A673 (cell line): ENCODE measurements around the gene KCNK2. TPM values are rescaled to one million over a fixed set of nuclear protein-coding genes. Genes with fewer than 3 reads are reported as not detected.

Experiments
- BruUV-seq: library from RNA; stranded (reverse); fragments of 400-500 nt; replicated peaks from 2 replicates; lab custom pipeline; 2021; lab: Mats Ljungman, UMichigan
- CTCF ChIA-PET: fragments of 300-600 bp; sonication (Branson Sonifier 250); formaldehyde crosslinking; loops from one replicate; lab custom pipeline; 2022; ENCODE audit warnings: antibody characterized with exemption; lab: Charles Lee
- POLR2A ChIA-PET: fragments of 300-600 bp; sonication (Branson Sonifier 250); formaldehyde crosslinking; loops from one replicate; lab custom pipeline; 2022; ENCODE audit warnings: antibody characterized with exemption; ENCODE audit not compliant: low non-redundant PET; lab: Charles Lee
- DNase-seq: peaks from one replicate; pipeline ENCODE4 v3.0.0-alpha.2; 2015; ENCODE audit warnings: low spot score
- H3K27ac ChIP-seq: fragments of 200-600 bp; sonication (generic); 2 replicates; pipeline ENCODE4 v1.5.1; 2016; ENCODE audit warnings: mixed run types, low read depth, mild to moderate bottlenecking, mixed read lengths, antibody characterized with exemption, low read length; ENCODE audit not compliant: poor library complexity, severe bottlenecking
- H3K27me3 ChIP-seq: fragments of 200-600 bp; sonication (generic); replicated peaks from 2 replicates; pipeline ENCODE4 v1.6.1; 2017; ENCODE audit warnings: mixed run types, low read depth, mild to moderate bottlenecking, mixed read lengths, antibody characterized with exemption, low read length; ENCODE audit not compliant: insufficient read depth, poor library complexity
- H3K36me3 ChIP-seq: fragments of 200-600 bp; sonication (generic); 2 replicates; pipeline ENCODE4 v1.6.1; 2016; ENCODE audit warnings: mixed run types, mild to moderate bottlenecking, mixed read lengths, antibody characterized with exemption, low read length; ENCODE audit not compliant: insufficient read depth, poor library complexity, severe bottlenecking
- H3K4me1 ChIP-seq: fragments of 200-600 bp; sonication (generic); 2 replicates; pipeline ENCODE4 v1.6.1; 2017; ENCODE audit warnings: mixed run types, mild to moderate bottlenecking, mixed read lengths, antibody characterized with exemption, low read length; ENCODE audit not compliant: insufficient read depth, poor library complexity, severe bottlenecking
- H3K4me3 ChIP-seq: fragments of 200-600 bp; sonication (generic); 2 replicates; pipeline ENCODE4 v1.5.1; 2016; ENCODE audit warnings: low read depth, mixed run types, mild to moderate bottlenecking, mixed read lengths, low read length; ENCODE audit not compliant: poor library complexity, severe bottlenecking
- H3K9me3 ChIP-seq: fragments of 200-600 bp; sonication (generic); 2 replicates; pipeline ENCODE4 v1.6.1; 2016; ENCODE audit warnings: mixed run types, low read depth, mild to moderate bottlenecking, mixed read lengths, antibody characterized with exemption, low read length; ENCODE audit not compliant: poor library complexity, severe bottlenecking
- EZH2 ChIP-seq: fragments of 200-600 bp; sonication (generic); IDR thresholded peaks from 2 replicates; pipeline ENCODE4 v1.6.1; 2017; ENCODE audit warnings: borderline replicate concordance, low read depth, mild to moderate bottlenecking, mixed read lengths, antibody characterized with exemption, low read length; ENCODE audit not compliant: poor library complexity, severe bottlenecking
- intact Hi-C: fragments of 100-400 bp; cut with micrococcal nuclease; formaldehyde crosslinking; loops from one replicate; pipeline ENCODE4 v1.10.0; 2022; ENCODE audit not compliant: unreplicated experiment
- total RNA-seq: library from RNA; stranded (reverse); gene quantifications from 2 replicates; pipeline ENCODE4 v1.2.3, GENCODE V29; 2021
- TF ChIP-seq, protein P1 (sequence below): fragments of 300-800, 200-600 bp; sonication (generic); conservative IDR thresholded peaks from 2 replicates; pipeline ENCODE4 v1.5.1; 2017; ENCODE audit warnings: low read depth, mild to moderate bottlenecking, antibody characterized with exemption, low read length, moderate library complexity, mixed read lengths

The KCNK2 gene
- total RNA-seq, 1 experiment from 2014 or later = not detected

DNA sequence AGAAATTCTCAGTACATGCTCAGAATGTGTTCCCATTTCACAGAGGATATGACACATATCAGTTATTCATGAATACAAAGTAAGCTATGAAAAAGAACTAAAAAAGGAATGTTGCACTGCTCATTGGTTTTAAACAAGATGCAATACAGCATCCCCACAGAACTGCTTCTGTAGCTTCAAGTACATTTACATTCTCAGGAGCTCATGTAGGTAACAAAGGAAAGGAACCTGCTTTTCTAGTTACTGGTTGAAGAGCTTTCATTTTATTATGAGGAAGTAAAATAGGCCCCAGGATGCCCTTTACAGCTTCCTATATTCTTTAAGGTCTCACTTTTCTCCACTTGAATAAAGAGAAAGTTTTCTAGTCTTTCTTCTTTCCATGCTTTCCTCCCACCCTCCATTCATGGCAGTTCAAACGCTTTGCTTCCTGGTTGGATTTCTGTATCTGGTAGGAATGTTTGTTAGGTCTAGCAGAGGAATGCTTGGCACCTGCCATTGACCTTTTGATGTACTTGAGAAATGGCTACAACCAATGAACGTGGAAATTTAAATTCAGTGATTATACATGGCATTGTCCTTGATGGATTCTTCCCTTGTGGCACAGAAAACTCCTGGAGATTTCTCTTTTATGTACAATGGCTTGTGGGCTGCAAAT lies 27.1 kb upstream of the KCNK2 start:
- POLR2A ChIA-PET = no interaction called here
- Histone ChIP-seq H3K9me3 (no peaks in the 10 kb centered on the region), H3K4me1 (no peaks in the 10 kb centered on the region), H3K27me3 (peaks cover 25% of the 10 kb centered on the region), H3K4me3 (no peak overlapping the region), H3K27ac (no peak overlapping the region), H3K36me3 (no peaks in the 10 kb centered on the region)
- DNase-seq = no peak
- no peak for TF ChIP-seq EZH2
- TF ChIP-seq, protein P1, sequence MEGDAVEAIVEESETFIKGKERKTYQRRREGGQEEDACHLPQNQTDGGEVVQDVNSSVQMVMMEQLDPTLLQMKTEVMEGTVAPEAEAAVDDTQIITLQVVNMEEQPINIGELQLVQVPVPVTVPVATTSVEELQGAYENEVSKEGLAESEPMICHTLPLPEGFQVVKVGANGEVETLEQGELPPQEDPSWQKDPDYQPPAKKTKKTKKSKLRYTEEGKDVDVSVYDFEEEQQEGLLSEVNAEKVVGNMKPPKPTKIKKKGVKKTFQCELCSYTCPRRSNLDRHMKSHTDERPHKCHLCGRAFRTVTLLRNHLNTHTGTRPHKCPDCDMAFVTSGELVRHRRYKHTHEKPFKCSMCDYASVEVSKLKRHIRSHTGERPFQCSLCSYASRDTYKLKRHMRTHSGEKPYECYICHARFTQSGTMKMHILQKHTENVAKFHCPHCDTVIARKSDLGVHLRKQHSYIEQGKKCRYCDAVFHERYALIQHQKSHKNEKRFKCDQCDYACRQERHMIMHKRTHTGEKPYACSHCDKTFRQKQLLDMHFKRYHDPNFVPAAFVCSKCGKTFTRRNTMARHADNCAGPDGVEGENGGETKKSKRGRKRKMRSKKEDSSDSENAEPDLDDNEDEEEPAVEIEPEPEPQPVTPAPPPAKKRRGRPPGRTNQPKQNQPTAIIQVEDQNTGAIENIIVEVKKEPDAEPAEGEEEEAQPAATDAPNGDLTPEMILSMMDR = no peak
- BruUV-seq = no TSS peak
- intact Hi-C loops = no loop called here
- CTCF ChIA-PET = no interaction called here

DNA sequence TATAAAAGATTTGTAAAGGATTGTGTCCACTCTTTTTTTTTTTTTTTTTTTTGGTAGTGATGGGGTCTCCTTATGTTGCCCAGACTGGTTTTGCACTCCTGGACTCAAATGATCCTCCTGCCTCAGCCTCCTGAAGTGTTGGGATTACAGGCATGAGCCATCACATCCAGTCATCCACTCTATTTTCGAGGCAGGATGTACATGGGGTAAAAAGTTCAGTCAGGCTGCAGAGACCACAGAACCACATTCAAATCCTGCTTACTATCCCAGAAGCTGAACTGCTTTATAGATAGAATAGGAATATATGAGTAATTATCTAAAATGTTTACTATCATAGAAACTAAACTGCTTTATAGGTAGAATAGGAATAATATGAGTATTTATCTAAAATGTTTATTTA lies 26.0 kb upstream of the KCNK2 start:
- H3K4me1 ChIP-seq = no peaks in the 10 kb centered on the region
- BruUV-seq = no TSS peak
- peaks cover 26% of the 10 kb centered on the region for H3K27me3 ChIP-seq
- intact Hi-C loops = no loop called here
- H3K4me3 ChIP-seq = no peak overlapping the region
- POLR2A ChIA-PET = no interaction called here
- no peaks in the 10 kb centered on the region for H3K9me3 ChIP-seq
- no peak for DNase-seq
- CTCF ChIA-PET = no interaction called here
- no peak overlapping the region for H3K27ac ChIP-seq
- TF ChIP-seq, protein P1 = no peak
- no peak for TF ChIP-seq EZH2
- no peaks in the 10 kb centered on the region for H3K36me3 ChIP-seq

DNA sequence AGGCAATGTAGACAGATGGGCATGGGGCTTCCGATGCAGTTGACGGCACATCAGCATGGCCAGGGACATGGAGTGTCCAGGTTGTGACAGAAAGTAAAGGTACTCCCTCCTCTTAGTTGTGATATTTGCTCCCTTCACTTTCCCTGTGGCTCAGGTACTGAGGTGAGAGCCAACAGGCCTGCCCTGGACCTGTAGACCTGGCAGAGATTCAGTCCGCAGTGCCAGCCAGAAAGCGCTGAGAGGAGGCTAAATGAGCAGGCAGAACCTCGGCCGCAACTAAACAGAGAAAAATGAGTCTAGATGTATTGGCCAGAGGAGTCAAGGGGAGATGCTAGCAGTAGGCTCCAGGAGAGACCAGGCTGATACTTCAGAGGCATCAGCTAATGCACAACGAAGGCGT lies 22.6 kb upstream of the KCNK2 start:
- no peaks in the 10 kb centered on the region for H3K36me3 ChIP-seq
- no TSS peak for BruUV-seq
- H3K9me3 ChIP-seq = no peaks in the 10 kb centered on the region
- intact Hi-C loops = no loop called here
- peaks cover 50% of the 10 kb centered on the region for H3K27me3 ChIP-seq
- no peak overlapping the region for H3K4me3 ChIP-seq
- TF ChIP-seq EZH2 = no peak
- no peak overlapping the region for H3K27ac ChIP-seq
- ChIA-PET CTCF (no interaction called here), POLR2A (no interaction called here)
- no peaks in the 10 kb centered on the region for H3K4me1 ChIP-seq
- DNase-seq = no peak

DNA sequence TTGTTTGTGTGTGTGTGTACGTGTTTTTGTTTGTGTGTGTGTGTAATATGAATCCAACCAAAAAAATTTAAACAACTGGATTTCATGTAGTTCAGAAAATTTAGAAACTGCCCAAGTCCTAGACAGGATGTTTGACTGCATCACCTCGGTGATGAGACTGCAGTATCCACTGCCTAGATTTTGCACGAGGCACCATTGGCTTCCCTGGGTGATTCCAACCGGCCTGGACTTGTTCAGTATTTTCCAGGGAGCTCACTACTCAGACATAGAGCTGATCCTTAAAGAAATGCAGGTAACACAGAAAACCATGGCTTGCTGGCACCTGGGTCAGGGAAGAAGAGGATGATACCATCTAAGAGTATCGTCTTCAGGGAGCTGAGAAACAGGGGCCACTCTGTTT lies 18.2 kb upstream of the KCNK2 start:
- intact Hi-C loops = no loop called here
- H3K4me1 ChIP-seq = no peaks in the 10 kb centered on the region
- ChIA-PET POLR2A (no interaction called here), CTCF (no interaction called here)
- BruUV-seq = no TSS peak
- DNase-seq = no peak
- H3K27ac ChIP-seq = no peak overlapping the region
- no peak overlapping the region for H3K4me3 ChIP-seq
- no peaks in the 10 kb centered on the region for H3K36me3 ChIP-seq
- TF ChIP-seq, protein P1 = no peak
- no peak for TF ChIP-seq EZH2
- H3K9me3 ChIP-seq = no peaks in the 10 kb centered on the region
- peaks cover 65% of the 10 kb centered on the region for H3K27me3 ChIP-seq
